IMR-90 (cell line): ENCODE results near the gene DAAM1.

ENCODE experiments used
- BHLHE40 ChIP-seq: fragments of 150-350 bp; IDR thresholded peaks from 2 replicates; pipeline ENCODE4 v1.6.1; 2016; ENCODE audit warnings: mild to moderate bottlenecking, low read depth, low read length
- CEBPB ChIP-seq: IDR thresholded peaks from 2 replicates; pipeline ENCODE4 v1.6.1; 2012; ENCODE audit warnings: low read depth, low read length, improper control_type of control experiment
- CHD1 ChIP-seq: IDR thresholded peaks from 2 replicates; pipeline ENCODE4 v1.6.1; 2012; ENCODE audit warnings: low read depth, low read length, improper control_type of control experiment
- CTCF ChIP-seq: conservative IDR thresholded peaks from 2 replicates; pipeline ENCODE4 v1.5.1; 2012; ENCODE audit warnings: mild to moderate bottlenecking, low read depth, low read length, improper control_type of control experiment
- MAFK ChIP-seq: IDR thresholded peaks from 2 replicates; pipeline ENCODE4 v1.6.1; 2012; ENCODE audit warnings: low read depth, low read length, improper control_type of control experiment
- MAZ ChIP-seq: IDR thresholded peaks from 2 replicates; pipeline ENCODE4 v1.6.1; 2012; ENCODE audit warnings: low read depth, mild to moderate bottlenecking, low read length, improper control_type of control experiment, moderate library complexity, borderline replicate concordance
- MXI1 ChIP-seq: IDR thresholded peaks from 2 replicates; pipeline ENCODE4 v1.6.1; 2012; ENCODE audit warnings: low read depth, mild to moderate bottlenecking, low read length, moderate library complexity, borderline replicate concordance
- POLR2A ChIP-seq: IDR thresholded peaks from 2 replicates; pipeline ENCODE4 v1.6.1; 2012; ENCODE audit warnings: mild to moderate bottlenecking, low read depth, low read length
- RAD21 ChIP-seq: IDR thresholded peaks from 2 replicates; pipeline ENCODE4 v1.6.1; 2012; ENCODE audit warnings: low read length, improper control_type of control experiment
- RCOR1 ChIP-seq: IDR thresholded peaks from 2 replicates; pipeline ENCODE4 v1.6.1; 2012; ENCODE audit warnings: mild to moderate bottlenecking, low read length, improper control_type of control experiment; ENCODE audit not compliant: insufficient replicate concordance
- RFX5 ChIP-seq: IDR thresholded peaks from 2 replicates; pipeline ENCODE4 v1.8.0; 2012; ENCODE audit warnings: low read depth, mild to moderate bottlenecking, low read length, moderate library complexity
- SMC3 ChIP-seq: fragments of 150-350 bp; IDR thresholded peaks from 2 replicates; pipeline ENCODE4 v1.6.1; 2016; ENCODE audit warnings: low read depth, mild to moderate bottlenecking, antibody characterized with exemption, low read length, moderate library complexity
- USF2 ChIP-seq: fragments of 150-350 bp; IDR thresholded peaks from 2 replicates; pipeline ENCODE4 v1.6.1; 2017; ENCODE audit warnings: mild to moderate bottlenecking, antibody characterized with exemption, low read length, low read depth
- TF ChIP-seq, protein P1 (sequence below): fragments of 150-350 bp; IDR thresholded peaks from 2 replicates; pipeline ENCODE4 v1.6.1; 2016; ENCODE audit warnings: low read depth, mild to moderate bottlenecking, low read length, moderate library complexity, borderline replicate concordance

DNA sequence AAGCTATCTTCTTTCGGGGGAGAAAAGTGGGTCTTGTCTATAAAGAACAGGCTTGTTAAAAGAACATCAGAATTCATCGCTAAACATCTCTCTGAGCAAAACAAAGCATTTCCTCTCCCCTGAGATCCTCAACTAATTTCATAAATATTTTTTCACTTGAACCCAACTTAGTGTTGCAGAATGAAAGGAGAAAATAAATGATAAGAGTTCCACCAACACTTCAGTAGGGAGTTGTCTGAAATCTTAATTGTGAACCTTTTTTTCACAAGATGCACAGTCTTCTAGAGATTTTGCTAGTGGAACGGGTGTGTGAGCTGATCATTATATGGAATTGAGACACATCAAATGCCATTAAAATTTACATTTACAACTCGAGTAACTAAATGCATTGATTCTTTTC is 1.3 kb upstream of the DAAM1 start:
- TF ChIP-seq POLR2A = no peak
- no peak for TF ChIP-seq CTCF
- no peak for TF ChIP-seq RAD21
- no peak for TF ChIP-seq BHLHE40
- TF ChIP-seq RCOR1 = no peak
- TF ChIP-seq, protein P1, sequence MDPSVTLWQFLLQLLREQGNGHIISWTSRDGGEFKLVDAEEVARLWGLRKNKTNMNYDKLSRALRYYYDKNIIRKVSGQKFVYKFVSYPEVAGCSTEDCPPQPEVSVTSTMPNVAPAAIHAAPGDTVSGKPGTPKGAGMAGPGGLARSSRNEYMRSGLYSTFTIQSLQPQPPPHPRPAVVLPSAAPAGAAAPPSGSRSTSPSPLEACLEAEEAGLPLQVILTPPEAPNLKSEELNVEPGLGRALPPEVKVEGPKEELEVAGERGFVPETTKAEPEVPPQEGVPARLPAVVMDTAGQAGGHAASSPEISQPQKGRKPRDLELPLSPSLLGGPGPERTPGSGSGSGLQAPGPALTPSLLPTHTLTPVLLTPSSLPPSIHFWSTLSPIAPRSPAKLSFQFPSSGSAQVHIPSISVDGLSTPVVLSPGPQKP = no peak
- TF ChIP-seq CEBPB = no peak
- TF ChIP-seq SMC3 = no peak
- TF ChIP-seq MAFK = no peak
- TF ChIP-seq RFX5 = no peak
- TF ChIP-seq MXI1 = no peak
- TF ChIP-seq USF2 = no peak
- no peak for TF ChIP-seq CHD1
- no peak for TF ChIP-seq MAZ
